NCI-H526 treated with DMSO at 0.1 percent for 48 hours (cell line): Measurements from ENCODE around the gene PCDH9.
"Not testable (repeated sequence)": the region's sequence is repeated elsewhere in the genome, so short reads cannot be mapped to it uniquely, and the experiment has no call there.

Source experiments
- DNase-seq: peaks from one replicate; lab custom pipeline; 2025; lab: John Stamatoyannopoulos, UW

PCDH9 gene

DNA sequence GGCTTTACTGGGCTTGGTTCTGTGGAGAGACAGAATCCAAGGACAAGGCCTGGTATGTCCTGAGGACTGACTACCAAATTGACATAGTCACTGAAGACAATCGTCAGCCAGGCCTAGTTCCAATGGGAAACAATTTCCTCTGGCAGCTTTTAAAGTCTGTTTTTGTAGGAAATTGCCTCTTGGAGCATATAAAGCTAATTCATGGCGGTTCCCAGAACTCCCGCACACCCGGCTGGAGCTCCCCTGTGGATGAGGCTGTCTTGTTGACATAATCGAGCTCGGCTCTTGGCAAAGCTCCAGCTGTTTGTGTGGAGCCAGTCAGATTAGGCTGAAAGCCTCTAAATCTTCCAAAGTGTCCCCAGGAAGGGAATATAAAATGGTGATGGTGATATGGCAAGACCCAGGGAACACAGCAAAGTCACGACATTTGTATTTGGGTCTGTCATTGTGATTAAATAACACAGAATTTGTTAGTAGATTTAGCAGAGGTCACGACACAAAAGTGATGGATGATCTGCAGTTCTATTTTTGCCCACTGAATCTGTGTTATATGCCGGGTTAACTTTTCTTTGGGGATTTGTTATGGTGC is 395.0 kb downstream of the PCDH9 start:
- no peak for DNase-seq

- DNase-seq, result peak; percentile 47
These were observed 399.0 kb downstream of the PCDH9 start for GRCh38 chr13:66830940-66831716.

GRCh38 chr13:66829803-66830202 is 400.3 kb downstream of the PCDH9 start:
- no peak for DNase-seq

GRCh38 chr13:66826398-66826797 is 403.7 kb downstream of the PCDH9 start:
- DNase-seq, result no peak

- DNase-seq, result no peak
These were observed 408.6 kb downstream of the PCDH9 start for GRCh38 chr13:66821551-66821950.

- DNase-seq, result no peak
These were observed 418.7 kb downstream of the PCDH9 start for GRCh38 chr13:66811455-66811854.

- no peak for DNase-seq
These were observed 420.7 kb downstream of the PCDH9 start for GRCh38 chr13:66809485-66809884.

- no peak for DNase-seq
These were observed 422.9 kb downstream of the PCDH9 start for GRCh38 chr13:66807251-66807650.

DNA sequence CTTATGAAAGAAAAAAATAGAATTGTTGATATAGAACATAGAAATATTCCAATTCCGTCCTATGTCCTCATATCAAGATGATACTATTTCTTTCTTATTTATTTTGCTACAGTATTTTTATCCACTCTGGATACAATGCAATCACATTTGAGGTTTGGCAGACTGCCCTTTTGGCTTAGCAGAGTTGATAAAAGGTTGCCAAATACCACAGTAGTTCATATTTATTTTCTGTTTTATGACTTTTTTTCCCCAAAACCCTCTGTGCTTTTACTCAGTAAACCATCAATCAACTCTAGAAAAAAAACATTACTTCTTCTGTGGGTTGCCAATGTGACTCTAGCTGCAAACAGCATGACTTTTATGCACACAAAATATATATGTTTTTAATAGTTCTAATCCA is 424.5 kb downstream of the PCDH9 start:
- DNase-seq, result no peak

GRCh38 chr13:66803808-66804456 is 426.2 kb downstream of the PCDH9 start:
- no peak for DNase-seq

DNA sequence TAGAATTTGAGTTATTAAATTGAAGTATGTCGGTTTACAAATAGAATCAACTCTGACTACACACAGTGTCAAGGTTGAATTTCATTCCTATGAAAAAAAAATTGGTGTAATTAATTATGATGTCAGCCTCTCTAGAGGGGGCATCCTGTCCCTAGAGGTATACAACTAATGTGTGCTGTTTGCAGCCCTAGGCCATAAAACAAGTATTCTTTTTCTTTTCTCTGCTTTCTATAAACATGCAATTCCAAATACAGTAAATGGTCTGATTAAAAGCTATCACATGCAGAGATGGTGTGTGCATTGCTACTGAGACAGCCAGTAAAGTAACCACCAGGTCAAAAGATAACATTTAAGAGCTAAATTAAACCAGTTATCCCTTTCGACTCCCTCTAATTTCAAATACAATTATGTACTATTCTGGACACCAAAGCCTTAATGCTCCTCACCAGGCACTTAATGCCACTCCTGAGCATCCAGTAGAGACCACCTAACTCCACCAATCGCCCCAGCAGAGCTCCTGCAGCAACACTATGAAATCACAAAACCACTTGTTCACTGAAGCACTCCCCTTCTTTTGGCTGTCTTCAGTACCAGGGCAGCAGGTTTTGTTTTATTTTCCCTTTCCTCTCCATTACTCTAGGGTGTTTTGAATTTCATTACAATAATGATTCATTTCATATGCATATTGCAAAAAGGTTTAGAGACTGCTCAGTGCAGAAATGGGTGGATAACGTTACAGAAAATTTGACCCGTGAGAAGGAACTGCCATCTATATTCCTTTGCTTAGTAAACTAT is 426.9 kb downstream of the PCDH9 start:
- no peak for DNase-seq

- peak; percentile 52 for DNase-seq
These were observed 434.5 kb downstream of the PCDH9 start for GRCh38 chr13:66795636-66796035.

- no peak for DNase-seq
These were observed 435.6 kb downstream of the PCDH9 start for GRCh38 chr13:66794340-66795031.

DNA sequence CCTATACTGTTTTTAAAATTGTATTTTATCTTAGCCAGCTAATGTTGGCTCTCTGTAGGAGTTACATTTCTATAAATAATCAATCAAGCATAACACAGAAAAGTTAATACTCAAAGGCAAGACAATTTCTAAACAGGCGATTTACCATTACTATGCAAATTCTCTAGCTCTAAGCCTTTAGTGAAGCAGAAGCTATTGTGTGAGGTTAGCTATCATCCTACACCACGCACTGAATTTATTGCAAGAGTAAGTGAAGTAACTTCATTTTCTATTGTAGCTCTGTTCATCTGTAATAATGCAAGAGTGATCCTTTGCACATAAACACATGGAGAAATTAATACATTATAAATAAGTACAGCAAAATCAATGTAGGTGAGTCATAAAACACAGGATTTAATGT is 439.3 kb downstream of the PCDH9 start:
- no peak for DNase-seq

DNA sequence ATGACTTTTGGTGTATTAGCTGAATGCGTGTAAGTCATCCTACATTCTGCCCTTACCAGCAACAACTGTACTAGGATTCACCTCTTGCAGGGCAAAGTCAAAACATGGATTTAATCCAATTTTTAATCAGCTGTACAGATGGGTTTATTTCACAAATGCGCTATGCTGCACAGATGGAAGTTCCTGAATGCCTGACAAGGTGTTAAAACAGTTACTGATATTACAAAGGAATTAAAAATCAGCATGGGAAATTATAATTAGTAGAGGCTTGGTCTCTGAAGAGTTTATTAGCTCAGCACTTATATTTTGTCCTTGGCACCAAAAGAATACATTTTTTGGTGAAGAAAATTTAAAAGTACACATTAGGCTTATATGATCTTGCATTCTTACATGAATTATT is 448.9 kb downstream of the PCDH9 start:
- no peak for DNase-seq

- DNase-seq, result no peak
These were observed 449.3 kb downstream of the PCDH9 start for GRCh38 chr13:66780814-66781213.

GRCh38 chr13:66778461-66778860 is 451.7 kb downstream of the PCDH9 start:
- no peak for DNase-seq

DNA sequence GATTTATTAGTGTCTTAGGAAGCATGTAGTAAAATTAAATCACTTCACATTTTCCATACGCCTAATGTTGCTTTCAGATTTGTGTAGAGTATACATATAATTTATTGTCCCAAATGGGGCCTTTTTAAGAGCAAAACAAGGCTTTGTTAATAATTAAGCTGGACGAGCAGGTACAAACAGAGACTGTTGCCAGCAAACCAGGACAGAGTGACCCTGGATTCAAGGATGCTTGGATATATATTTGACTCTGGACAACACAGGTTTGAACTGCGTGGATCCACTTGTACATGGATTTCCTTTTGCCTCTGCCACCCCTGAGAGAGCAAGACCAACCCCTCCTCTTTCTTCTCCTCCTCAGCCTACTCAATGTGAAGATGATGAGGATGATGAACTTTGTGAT is 454.9 kb downstream of the PCDH9 start:
- no peak for DNase-seq

DNA sequence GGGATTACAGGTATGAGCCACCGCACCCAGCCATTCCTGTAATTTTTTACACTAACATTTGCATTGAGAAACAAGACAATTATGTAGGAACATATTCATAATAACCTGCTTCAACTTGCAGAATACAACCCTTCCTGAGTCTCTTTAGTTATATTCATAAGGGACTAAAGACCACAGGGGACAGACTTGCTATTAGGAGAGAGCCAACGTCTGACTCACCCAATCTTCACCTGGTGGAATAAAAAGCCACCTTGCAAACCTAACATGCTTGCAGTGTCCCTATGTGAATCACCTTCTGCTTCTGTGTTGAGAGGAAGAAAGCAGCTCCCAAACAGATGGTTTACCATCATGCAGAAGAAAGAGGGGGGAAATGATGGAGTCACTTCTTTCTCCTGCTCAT is 456.1 kb downstream of the PCDH9 start:
- DNase-seq, result no peak

DNA sequence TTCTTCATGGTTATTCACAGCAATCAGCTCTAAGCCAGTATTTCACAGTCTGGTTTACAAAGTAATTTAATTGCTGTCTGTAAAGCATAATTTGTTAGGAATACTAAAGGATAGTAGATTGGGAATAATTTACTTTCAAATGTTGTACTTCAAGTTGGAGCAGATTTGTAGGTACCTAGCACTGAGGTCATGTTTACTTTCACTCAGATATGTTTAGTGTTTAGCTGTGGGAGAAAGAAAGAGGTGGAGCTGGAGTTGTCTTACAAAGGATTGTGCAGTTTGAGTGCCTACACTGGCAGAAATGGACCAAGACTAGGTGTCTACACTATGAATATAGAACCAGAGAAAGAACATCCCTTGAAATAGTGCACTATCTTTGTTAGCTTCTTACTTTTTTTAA is 464.6 kb downstream of the PCDH9 start:
- no peak for DNase-seq

- DNase-seq, result not testable (repeated sequence)
These were observed 469.5 kb downstream of the PCDH9 start for GRCh38 chr13:66760678-66761077.

DNA sequence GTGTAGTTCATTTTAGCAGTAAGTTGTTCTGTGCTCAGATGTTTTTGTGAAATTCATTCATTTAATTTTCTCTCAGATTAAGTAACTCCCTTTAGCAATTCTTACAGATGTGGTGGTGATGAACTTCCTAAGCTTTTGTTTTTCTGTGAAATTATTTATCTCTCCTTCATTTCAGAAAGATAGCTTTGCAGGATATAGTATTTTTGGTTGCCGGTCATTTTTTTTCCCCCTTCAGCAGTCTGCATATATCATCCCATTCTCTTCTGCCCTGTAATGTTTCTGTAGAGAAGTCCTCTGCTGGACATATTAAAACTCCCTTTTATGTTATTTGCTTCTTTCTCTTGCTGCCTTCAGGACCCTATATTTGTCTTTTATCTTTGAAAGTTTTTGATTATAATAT is 470.2 kb downstream of the PCDH9 start:
- no peak for DNase-seq
